CD4-positive, alpha-beta memory T cell (primary cell): ENCODE results near the gene ZNF536. TPM values are rescaled to one million over a fixed set of nuclear protein-coding genes. Genes with fewer than 3 reads are reported as not detected.
"Not testable (repeated sequence)": the region's sequence is repeated elsewhere in the genome, so short reads cannot be mapped to it uniquely, and the experiment has no call there.

Experiments used
- CTCF ChIA-PET: fragments of 350-600 bp; sonication (Branson Sonifier 250); formaldehyde crosslinking; loops from one replicate; lab custom pipeline; 2021; ENCODE audit warnings: inconsistent platforms; ENCODE audit not compliant: partially characterized antibody; lab: Charles Lee
- POLR2A ChIA-PET: fragments of 350-600 bp; sonication (Branson Sonifier 250); formaldehyde crosslinking; loops from one replicate; lab custom pipeline; 2021; ENCODE audit not compliant: partially characterized antibody; lab: Charles Lee
- DNase-seq, 5 donors: peaks; one replicate each; pipeline versions ENCODE4 v3.0.0 to v3.0.0-alpha.2; 2020 to 2022; ENCODE audit warnings: mixed read lengths in 1 of 5
- H3K27ac ChIP-seq: one replicate; pipeline ENCODE4 v1.7.0; 2013; ENCODE audit warnings: low read depth, low read length
- H3K27me3 ChIP-seq: 2 replicates; pipeline ENCODE4 v1.7.0; 2013; ENCODE audit warnings: mild to moderate bottlenecking, low read length, moderate library complexity; ENCODE audit not compliant: insufficient read depth
- H3K36me3 ChIP-seq: 2 replicates; pipeline ENCODE4 v1.7.0; 2013; ENCODE audit warnings: mild to moderate bottlenecking, low read length, moderate library complexity; ENCODE audit not compliant: insufficient read depth
- H3K4me1 ChIP-seq: 2 replicates; pipeline ENCODE4 v1.7.0; 2013; ENCODE audit warnings: mild to moderate bottlenecking, low read length, moderate library complexity; ENCODE audit not compliant: insufficient read depth
- H3K4me3 ChIP-seq, 2 donors: one replicate each; pipeline ENCODE4 v1.7.0; 2013; ENCODE audit warnings: low read length in 2 of 2, mild to moderate bottlenecking in 1 of 2
- H3K9me3 ChIP-seq, 2 donors: one replicate each; pipeline ENCODE4 v1.7.0; 2013; ENCODE audit warnings: low read length in 2 of 2, control low read depth in 1 of 2; ENCODE audit not compliant: control insufficient read depth in 1 of 2
- H3K27ac Mint-ChIP-seq, 7 donors: one replicate each; pipeline ENCODE4 v1.8.0; 2020 to 2021; ENCODE audit warnings: mixed read lengths in 7 of 7, mild to moderate bottlenecking in 6 of 7, inconsistent platforms in 3 of 7, moderate library complexity in 3 of 7
- H3K27me3 Mint-ChIP-seq, 2 donors: one replicate each; pipeline ENCODE4 v1.8.0; 2020 to 2021; ENCODE audit warnings: mixed read lengths in 2 of 2
- H3K36me3 Mint-ChIP-seq, 2 donors: one replicate each; pipeline ENCODE4 v1.8.0; 2020 to 2021; ENCODE audit warnings: mixed read lengths in 2 of 2, inconsistent platforms in 1 of 2, mild to moderate bottlenecking in 1 of 2
- H3K4me1 Mint-ChIP-seq, 4 donors: one replicate each; pipeline ENCODE4 v1.8.0; 2020 to 2021; ENCODE audit warnings: mixed read lengths in 4 of 4, mild to moderate bottlenecking in 1 of 4
- H3K4me3 Mint-ChIP-seq, 8 donors: one replicate each; pipeline ENCODE4 v1.8.0; 2020 to 2021; ENCODE audit warnings: mixed read lengths in 8 of 8, mild to moderate bottlenecking in 7 of 8, moderate library complexity in 6 of 8, inconsistent platforms in 3 of 8
- H3K9me3 Mint-ChIP-seq, 8 donors: one replicate each; pipeline ENCODE4 v1.8.0; 2020 to 2021; ENCODE audit warnings: mixed read lengths in 8 of 8, mild to moderate bottlenecking in 5 of 8, inconsistent platforms in 3 of 8, moderate library complexity in 1 of 8
- intact Hi-C: fragments of 100-400 bp; cut with micrococcal nuclease; formaldehyde crosslinking; loops from one replicate; pipeline ENCODE4 v1.15.1; 2023
- polyA plus RNA-seq, 2 donors: library from polyadenylated mRNA; unstranded; fragments of 300-500 nt; fragmentation: Illumina TruSeq; gene quantifications; one replicate each; pipeline ENCODE4 v1.2.3, GENCODE V29; 2021
- total RNA-seq, 2 experiments: library from RNA; stranded (reverse); gene quantifications; one replicate each; pipeline ENCODE4 v1.2.3, GENCODE V29; 2021

Gene ZNF536
- total and polyA plus RNA-seq, 4 experiments from 2014 or later: 0.20 TPM; not detected in 3

DNA sequence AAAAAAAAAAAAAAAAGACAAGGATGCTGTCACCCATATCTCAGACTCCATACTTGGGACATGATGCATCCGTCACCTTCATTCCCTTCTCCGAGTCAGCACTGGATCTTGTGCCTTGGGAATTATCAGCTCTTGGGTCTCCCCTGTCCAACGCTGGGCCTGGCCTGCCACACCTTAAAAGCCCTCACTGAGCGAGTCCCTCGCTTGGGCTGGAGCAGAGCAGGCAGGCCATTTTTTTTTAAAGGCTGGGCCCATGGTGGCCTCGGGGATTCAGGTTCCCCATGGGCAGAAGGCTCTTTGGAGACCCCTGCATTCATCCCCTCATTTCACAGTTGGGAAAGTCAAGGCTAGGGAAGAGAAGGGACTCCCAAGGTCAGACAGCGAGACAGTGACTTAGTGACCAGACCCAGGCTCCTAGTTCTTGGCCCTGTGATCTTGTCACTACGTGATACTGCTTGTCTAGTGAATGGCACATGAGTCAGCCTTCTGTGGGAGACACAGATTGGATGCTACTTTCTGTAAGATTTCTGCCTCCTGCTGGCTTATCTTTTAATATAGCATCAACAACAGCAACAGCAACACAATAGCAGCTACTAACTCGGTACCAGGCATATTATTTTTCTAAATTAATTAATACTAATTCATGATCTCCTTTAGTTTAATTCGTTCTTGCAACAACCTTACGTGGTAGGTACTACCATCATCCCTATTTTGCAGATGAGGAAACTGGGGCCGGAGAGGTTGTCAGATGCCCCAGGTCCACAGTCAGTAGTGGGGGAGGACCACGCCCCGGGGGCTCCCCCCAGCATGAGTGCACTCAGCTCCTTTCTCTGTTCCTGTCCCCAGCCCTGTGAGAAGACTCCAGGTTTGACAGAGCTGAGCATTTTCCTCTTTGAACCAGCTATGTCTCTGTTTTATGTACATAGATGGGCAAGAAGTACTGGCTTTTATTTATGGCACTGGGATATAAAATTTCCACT lies 27.4 kb upstream of the ZNF536 start:
- no peaks in the 10 kb centered on the region for H3K4me1 ChIP-seq
- H3K27me3 ChIP-seq: no peaks in the 10 kb centered on the region
- no peaks in the 10 kb centered on the region for H3K27me3 Mint-ChIP-seq
- CTCF ChIA-PET: no interaction called here
- H3K27ac ChIP-seq: no peak overlapping the region
- H3K36me3 Mint-ChIP-seq: no peaks in the 10 kb centered on the region
- POLR2A ChIA-PET: no interaction called here
- no peak overlapping the region for H3K27ac Mint-ChIP-seq
- H3K9me3 Mint-ChIP-seq: peaks cover 0 to 1% (median 0%) of the 10 kb centered on the region in 8 donors
- DNase-seq: no peak
- H3K9me3 ChIP-seq: no peaks in the 10 kb centered on the region
- no peaks in the 10 kb centered on the region for H3K4me1 Mint-ChIP-seq
- H3K4me3 Mint-ChIP-seq: no peak overlapping the region
- intact Hi-C loops: no loop called here
- H3K4me3 ChIP-seq: no peak overlapping the region
- H3K36me3 ChIP-seq: no peaks in the 10 kb centered on the region

DNA sequence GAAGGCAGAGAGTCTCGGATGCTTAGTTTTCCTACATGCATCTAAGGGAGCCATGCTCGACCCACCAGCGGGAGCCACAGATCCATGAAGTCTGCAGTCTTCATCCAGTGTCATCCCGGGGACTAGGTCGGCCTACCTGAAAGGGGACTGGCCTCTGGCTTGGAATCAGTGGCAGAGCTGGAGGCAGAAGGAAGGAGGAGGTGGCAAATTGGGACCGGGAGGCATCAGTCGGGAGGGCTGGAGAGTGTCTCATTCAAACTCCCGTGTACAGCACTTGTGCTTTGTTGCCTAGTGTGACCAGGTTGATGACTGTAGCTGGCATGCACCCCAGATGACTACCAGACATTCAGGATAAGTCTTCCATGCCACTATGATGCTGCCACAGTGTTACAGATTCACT lies 26.5 kb upstream of the ZNF536 start:
- Histone ChIP-seq H3K36me3 (no peaks in the 10 kb centered on the region), H3K27ac (no peak overlapping the region), H3K4me3 (no peak overlapping the region), H3K27me3 (no peaks in the 10 kb centered on the region), H3K4me1 (no peaks in the 10 kb centered on the region), H3K9me3 (no peaks in the 10 kb centered on the region)
- Mint-ChIP-seq H3K9me3 (peaks cover 0 to 1% (median 0%) of the 10 kb centered on the region in 8 donors), H3K4me1 (no peaks in the 10 kb centered on the region), H3K27ac (no peak overlapping the region), H3K36me3 (no peaks in the 10 kb centered on the region), H3K27me3 (no peaks in the 10 kb centered on the region), H3K4me3 (no peak overlapping the region)
- ChIA-PET CTCF (no interaction called here), POLR2A (no interaction called here)
- DNase-seq: no peak
- intact Hi-C loops: no loop called here

DNA sequence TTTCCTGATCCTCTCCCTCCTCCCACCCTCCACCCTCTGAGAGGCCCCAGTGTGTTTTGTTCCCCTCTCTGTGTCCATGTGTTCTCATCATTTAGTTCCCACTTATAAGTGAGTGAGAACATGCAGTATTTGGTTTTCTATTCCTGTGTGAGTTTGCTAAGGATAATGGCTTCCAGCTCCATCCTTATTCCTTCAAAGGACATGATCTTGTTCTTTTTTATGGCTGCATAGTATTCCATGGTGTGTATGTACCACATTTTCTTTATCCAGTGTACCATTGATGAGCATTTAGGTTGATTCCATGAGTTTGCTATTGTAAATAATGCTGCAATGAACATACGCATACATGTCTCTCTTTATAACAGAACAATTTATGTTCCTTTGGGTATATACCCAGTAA lies 25.7 kb upstream of the ZNF536 start:
- H3K27me3 ChIP-seq, H3K4me1 Mint-ChIP-seq, H3K4me1 ChIP-seq, intact Hi-C loops, H3K9me3 ChIP-seq, H3K36me3 Mint-ChIP-seq, H3K9me3 Mint-ChIP-seq, H3K4me3 Mint-ChIP-seq, H3K36me3 ChIP-seq, DNase-seq, CTCF ChIA-PET, H3K27ac Mint-ChIP-seq, H3K4me3 ChIP-seq, H3K27ac ChIP-seq, H3K27me3 Mint-ChIP-seq, POLR2A ChIA-PET: not testable (repeated sequence)

DNA sequence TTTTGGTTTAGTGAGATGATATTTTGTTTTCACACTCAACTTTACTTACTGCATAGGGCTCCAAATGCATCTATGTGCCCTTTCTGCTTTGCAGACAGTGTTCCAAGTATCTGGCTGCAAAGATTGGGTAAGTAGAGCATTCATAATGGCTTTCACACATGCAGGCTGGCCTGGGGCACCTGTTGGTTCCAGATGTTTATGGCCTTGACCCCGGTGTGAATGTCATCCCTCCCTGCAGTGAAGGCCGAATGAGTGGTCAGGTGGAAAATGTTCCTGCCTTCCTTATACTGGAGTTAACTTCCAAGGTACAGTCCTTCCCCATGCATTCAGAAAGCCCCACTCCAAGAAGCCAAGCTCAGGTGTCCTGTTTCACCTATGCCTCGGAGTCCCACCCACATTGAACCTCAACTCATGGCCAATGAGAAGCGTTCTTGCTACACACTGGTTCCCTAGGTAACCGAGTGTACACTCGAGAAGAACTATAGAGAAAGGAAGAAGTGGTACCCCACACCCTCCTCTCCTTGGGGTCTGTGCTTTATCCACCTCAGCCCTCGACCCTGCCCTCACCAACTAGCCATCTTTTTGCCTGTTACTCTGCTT lies 23.0 kb upstream of the ZNF536 start:
- POLR2A ChIA-PET: no interaction called here
- H3K36me3 Mint-ChIP-seq: no peaks in the 10 kb centered on the region
- H3K27me3 ChIP-seq: no peaks in the 10 kb centered on the region
- H3K9me3 Mint-ChIP-seq: peaks cover 0 to 1% (median 0%) of the 10 kb centered on the region in 8 donors
- no peak overlapping the region for H3K27ac Mint-ChIP-seq
- intact Hi-C loops: no loop called here
- peaks cover 1 to 2% of the 10 kb centered on the region in 2 donors for H3K27me3 Mint-ChIP-seq
- DNase-seq: no peak
- H3K9me3 ChIP-seq: no peaks in the 10 kb centered on the region
- no peaks in the 10 kb centered on the region for H3K4me1 ChIP-seq
- peaks cover 0 to 5% (median 0%) of the 10 kb centered on the region in 4 donors for H3K4me1 Mint-ChIP-seq
- no peak overlapping the region for H3K4me3 ChIP-seq
- H3K4me3 Mint-ChIP-seq: no peak overlapping the region
- CTCF ChIA-PET: no interaction called here
- H3K27ac ChIP-seq: no peak overlapping the region
- no peaks in the 10 kb centered on the region for H3K36me3 ChIP-seq

DNA sequence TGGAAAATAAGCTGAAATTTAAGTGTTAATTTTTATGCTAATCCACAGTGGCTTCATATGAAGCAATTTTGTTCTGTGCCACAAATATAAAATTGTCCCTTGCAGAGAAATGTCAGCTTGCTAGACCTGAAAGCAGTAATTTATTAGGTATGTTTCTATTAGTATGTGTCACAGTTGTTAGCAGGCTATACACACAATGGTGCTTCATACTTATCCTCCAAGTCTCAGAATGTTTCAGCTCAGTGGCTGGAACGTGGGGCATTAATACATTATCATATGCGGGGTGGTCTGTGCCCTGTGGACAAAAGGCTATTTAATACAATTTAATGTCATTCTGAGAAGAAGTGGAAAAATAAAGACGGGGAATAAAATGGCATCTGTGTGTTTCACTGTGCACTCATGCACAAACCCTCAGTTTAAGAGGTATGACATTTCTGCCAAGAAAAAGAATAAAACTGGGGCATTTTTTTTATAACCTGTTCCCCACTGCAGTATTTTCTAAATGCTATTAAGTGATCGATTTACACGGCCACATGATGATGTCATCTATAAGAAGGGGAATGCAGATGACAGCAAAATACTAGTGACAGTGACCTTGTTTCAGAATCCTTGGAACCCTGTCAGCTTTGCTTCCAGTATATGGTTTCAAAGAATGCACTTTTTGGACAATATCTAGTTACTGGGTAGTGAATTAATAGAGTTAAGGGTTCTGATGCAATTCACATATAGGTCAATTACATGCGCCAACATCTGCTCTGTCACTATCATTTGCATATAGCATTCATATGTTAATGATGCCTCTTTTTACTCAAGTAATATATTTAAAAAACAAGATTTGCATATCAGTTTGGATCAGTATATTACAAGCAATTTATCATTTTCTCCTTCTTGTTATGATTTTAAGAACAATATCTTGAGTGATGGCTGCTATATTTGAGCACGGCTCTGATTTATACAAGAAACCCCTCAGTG lies 21.2 kb upstream of the ZNF536 start:
- peaks cover 0 to 1% (median 0%) of the 10 kb centered on the region in 8 donors for H3K9me3 Mint-ChIP-seq
- no peak overlapping the region for H3K27ac Mint-ChIP-seq
- Histone ChIP-seq H3K9me3 (no peaks in the 10 kb centered on the region), H3K4me3 (no peak overlapping the region), H3K27me3 (no peaks in the 10 kb centered on the region), H3K27ac (no peak overlapping the region), H3K4me1 (no peaks in the 10 kb centered on the region), H3K36me3 (no peaks in the 10 kb centered on the region)
- no peaks in the 10 kb centered on the region for H3K36me3 Mint-ChIP-seq
- intact Hi-C loops: no loop called here
- peaks cover 0 to 5% (median 0%) of the 10 kb centered on the region in 4 donors for H3K4me1 Mint-ChIP-seq
- peaks cover 1 to 5% of the 10 kb centered on the region in 2 donors for H3K27me3 Mint-ChIP-seq
- CTCF ChIA-PET: no interaction called here
- POLR2A ChIA-PET: no interaction called here
- no peak for DNase-seq
- H3K4me3 Mint-ChIP-seq: no peak overlapping the region

DNA sequence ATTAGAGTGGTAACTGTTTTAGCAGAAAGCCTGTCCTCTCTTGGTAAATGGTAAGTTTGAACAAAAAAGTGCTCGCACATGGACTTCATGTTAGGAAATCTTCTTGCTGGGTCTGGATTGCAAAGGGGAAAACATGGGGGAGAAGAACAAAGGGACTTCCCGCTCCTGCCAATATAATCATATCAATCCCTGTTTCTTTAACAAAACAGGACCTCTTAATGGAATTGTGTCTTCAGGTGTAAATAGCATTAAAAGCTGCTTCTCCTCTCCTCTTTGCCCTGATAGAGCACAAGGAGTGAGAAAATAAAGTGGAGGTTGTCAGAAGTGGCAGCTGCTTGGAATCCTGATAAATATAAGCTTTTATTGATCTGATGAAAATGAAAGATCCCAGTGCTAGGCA lies 20.4 kb upstream of the ZNF536 start:
- no peaks in the 10 kb centered on the region for H3K36me3 Mint-ChIP-seq
- H3K27ac Mint-ChIP-seq: no peak overlapping the region
- Histone ChIP-seq H3K9me3 (no peaks in the 10 kb centered on the region), H3K4me1 (no peaks in the 10 kb centered on the region), H3K4me3 (no peak overlapping the region), H3K36me3 (no peaks in the 10 kb centered on the region), H3K27ac (no peak overlapping the region), H3K27me3 (no peaks in the 10 kb centered on the region)
- intact Hi-C loops: no loop called here
- H3K9me3 Mint-ChIP-seq: peaks cover 0 to 1% (median 0%) of the 10 kb centered on the region in 8 donors
- H3K27me3 Mint-ChIP-seq: peaks cover 1 to 5% of the 10 kb centered on the region in 2 donors
- CTCF ChIA-PET: no interaction called here
- peaks cover 0 to 5% (median 0%) of the 10 kb centered on the region in 4 donors for H3K4me1 Mint-ChIP-seq
- POLR2A ChIA-PET: no interaction called here
- DNase-seq: no peak
- no peak overlapping the region for H3K4me3 Mint-ChIP-seq
